ENCODE results near the gene GGT6. TPM values are rescaled to one million over a fixed set of nuclear protein-coding genes. Genes with fewer than 3 reads are reported as not detected.
"Not testable (repeated sequence)": the region's sequence is repeated elsewhere in the genome, so short reads cannot be mapped to it uniquely, and the experiment has no call there.

Gene GGT6
- polyA plus RNA-seq, 1 experiment: not detected

GRCh38 chr17:4591529-4591928, 31.2 kb upstream of the GGT6 start:
- no peaks in the 10 kb centered on the region for H3K36me3 ChIP-seq (ENCODE audit: control insufficient read depth, insufficient read depth, low read length)
- H3K4me3 ChIP-seq (ENCODE audit: low read depth, low read length): no peak overlapping the region
- ChIA-PET CTCF (interaction anchor here (0.7 to 1.1 kb wide), 2 partner anchors 24 to 25 kb away, joined by 3 to 4 read pairs; no protein-coding TSS in a partner anchor), POLR2A (interaction anchor here (0.6 kb wide), 1 partner anchor 426 kb away, joined by 3 read pairs; no protein-coding TSS in a partner anchor)
- no peak for DNase-seq (ENCODE audit: low read depth)
- peaks cover 12% of the 10 kb centered on the region for H3K27me3 ChIP-seq (ENCODE audit: control insufficient read depth, insufficient read depth, low read length)
- no peak for TF ChIP-seq CTCF (IDR thresholded peaks at IDR 0.05; ENCODE audit: insufficient read depth, low read depth, low read length)

- no peak for DNase-seq (ENCODE audit: low read depth)
- no peak overlapping the region for H3K4me3 ChIP-seq (ENCODE audit: low read depth, low read length)
- POLR2A ChIA-PET: interaction anchor here (0.6 kb wide), 1 partner anchor 425 kb away, joined by 3 read pairs; no protein-coding TSS in a partner anchor
- H3K27me3 ChIP-seq (ENCODE audit: control insufficient read depth, insufficient read depth, low read length): peaks cover 15% of the 10 kb centered on the region
- CTCF ChIA-PET: interaction anchor here (0.7 to 1.1 kb wide), 2 partner anchors 24 to 25 kb away, joined by 3 to 4 read pairs; no protein-coding TSS in a partner anchor
- no peaks in the 10 kb centered on the region for H3K36me3 ChIP-seq (ENCODE audit: control insufficient read depth, insufficient read depth, low read length)
- no peak for TF ChIP-seq CTCF (IDR thresholded peaks at IDR 0.05; ENCODE audit: insufficient read depth, low read depth, low read length)
These were observed 30.6 kb upstream of the GGT6 start for GRCh38 chr17:4590981-4591453.

- POLR2A ChIA-PET: not testable (repeated sequence)
- H3K27me3 ChIP-seq (ENCODE audit: control insufficient read depth, insufficient read depth, low read length): peaks cover 23% of the 10 kb centered on the region
These were observed 29.7 kb upstream of the GGT6 start for GRCh38 chr17:4590042-4590441.

DNA sequence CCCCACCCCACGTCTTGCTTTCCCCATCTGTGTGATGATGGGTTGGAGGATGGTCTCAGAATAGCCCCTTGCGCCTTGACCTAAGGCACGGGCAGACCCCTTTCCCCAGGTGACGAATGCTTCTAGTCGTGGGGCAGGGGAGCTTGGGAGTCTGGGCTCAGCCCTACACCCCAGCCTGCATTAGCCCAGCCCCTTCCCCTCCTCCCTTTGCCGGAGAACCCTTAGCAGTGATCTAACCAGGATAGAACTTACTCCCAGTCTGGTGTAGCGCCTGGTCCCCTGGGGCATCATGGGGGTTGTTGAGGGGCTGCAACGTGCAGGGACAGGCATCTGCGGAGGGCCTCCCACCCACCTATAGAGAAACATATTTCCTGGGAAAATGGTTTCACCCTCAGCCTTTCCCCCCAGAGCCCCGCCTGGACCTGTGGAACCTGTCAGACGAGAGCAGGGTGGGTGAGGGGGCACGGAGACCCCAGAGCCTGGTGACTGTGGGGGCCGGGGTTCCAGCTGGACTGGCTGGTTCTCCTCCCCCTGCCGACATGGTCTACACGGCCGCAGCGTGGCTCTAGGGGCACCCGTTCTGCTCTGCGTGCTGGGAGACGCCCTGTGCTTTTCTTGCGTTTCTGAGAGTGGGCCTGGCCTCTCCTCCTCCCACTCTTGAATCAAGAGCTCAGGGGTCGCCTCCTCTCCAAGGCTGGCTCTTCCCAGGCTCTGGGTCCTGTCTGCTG, 28.7 kb upstream of the GGT6 start:
- TF ChIP-seq CTCF (IDR thresholded peaks at IDR 0.05; ENCODE audit: insufficient read depth, low read depth, low read length): no peak
- Histone ChIP-seq H3K27me3 (ENCODE audit: control insufficient read depth, insufficient read depth, low read length) (peaks cover 27% of the 10 kb centered on the region), H3K4me3 (ENCODE audit: low read depth, low read length) (no peak overlapping the region), H3K36me3 (ENCODE audit: control insufficient read depth, insufficient read depth, low read length) (no peaks in the 10 kb centered on the region)
- POLR2A ChIA-PET: no interaction called here
- no peak for DNase-seq (ENCODE audit: low read depth)
- CTCF ChIA-PET: interaction anchor here (0.5 to 4.7 kb wide), 2 partner anchors 23 to 91 kb away, joined by 3 to 37 read pairs; no protein-coding TSS in a partner anchor

More at GRCh38 chr17:4590042-4590441, 29.7 kb upstream of the GGT6 start:
- not testable (repeated sequence) for H3K4me3 ChIP-seq (ENCODE audit: low read depth, low read length); H3K36me3 ChIP-seq (ENCODE audit: control insufficient read depth, insufficient read depth, low read length); DNase-seq (ENCODE audit: low read depth)
- CTCF ChIA-PET: interaction anchor here (4.7 kb wide), 1 partner anchor 24 kb away, joined by 37 read pairs; no protein-coding TSS in a partner anchor

DNA sequence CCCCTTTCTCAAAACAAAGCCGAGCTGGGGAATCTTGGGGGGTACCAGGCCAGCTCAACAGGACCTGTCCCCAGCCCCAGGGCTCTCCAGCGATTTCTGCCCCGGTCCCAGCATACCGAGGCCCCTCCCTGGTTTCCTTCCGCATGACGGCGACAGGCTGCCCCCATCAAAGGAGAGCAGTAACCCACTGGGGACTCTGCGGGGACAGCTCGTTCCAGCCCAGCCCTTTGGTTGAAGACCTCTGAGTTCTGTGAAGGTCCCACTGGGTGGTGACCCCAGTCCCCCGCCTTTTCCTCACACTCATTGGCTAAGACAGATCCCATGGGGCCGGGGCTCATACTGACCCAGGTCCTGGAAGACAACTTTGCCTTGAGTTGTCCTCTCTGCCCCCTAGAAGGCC, 28.0 kb upstream of the GGT6 start:
- DNase-seq (ENCODE audit: low read depth): no peak
- ChIA-PET CTCF (interaction anchor here (4.7 kb wide), 1 partner anchor 22 kb away, joined by 37 read pairs; no protein-coding TSS in a partner anchor), POLR2A (no interaction called here)
- TF ChIP-seq CTCF (IDR thresholded peaks at IDR 0.05; ENCODE audit: insufficient read depth, low read depth, low read length): no peak
- Histone ChIP-seq H3K36me3 (ENCODE audit: control insufficient read depth, insufficient read depth, low read length) (no peaks in the 10 kb centered on the region), H3K4me3 (ENCODE audit: low read depth, low read length) (no peak overlapping the region), H3K27me3 (ENCODE audit: control insufficient read depth, insufficient read depth, low read length) (peaks cover 33% of the 10 kb centered on the region)
